GM23338 (cell line): ENCODE results near the gene SH2D3C. TPM values are rescaled to one million over a fixed set of nuclear protein-coding genes. Genes with fewer than 3 reads are reported as not detected.
A peak's percentile ranks its signal among the peaks of the same experiment; 100 is the strongest.

Experiments used
- ATAC-seq: fragments of 200-7000 bp; cut with Tn5 transposase; 3 replicates; pipeline ENCODE4 v1.9.1; 2020
- DNase-seq: peaks from one replicate; pipeline ENCODE4 v3.0.0-alpha.2; 2015; ENCODE audit warnings: low spot score
- H2AFZ ChIP-seq: fragments of 200-600 bp; sonication (generic); 2 replicates; pipeline ENCODE4 v1.8.0; 2016; ENCODE audit warnings: antibody characterized with exemption, mild to moderate bottlenecking, moderate library complexity
- H3F3A ChIP-seq: fragments of 200-600 bp; sonication (generic); replicated peaks from 2 replicates; pipeline ENCODE4 v1.8.0; 2017; ENCODE audit warnings: antibody characterized with exemption, mixed run types, low read depth
- H3K27ac ChIP-seq: fragments of 200-600 bp; sonication (generic); 2 replicates; pipeline ENCODE4 v1.6.1; 2016; ENCODE audit warnings: low read depth
- H3K27me3 ChIP-seq: fragments of 200-600 bp; sonication (generic); 2 replicates; pipeline ENCODE4 v1.8.0; 2016; ENCODE audit warnings: mild to moderate bottlenecking, mixed run types, moderate library complexity; ENCODE audit not compliant: insufficient read depth
- H3K36me3 ChIP-seq: fragments of 200-600 bp; sonication (generic); 2 replicates; pipeline ENCODE4 v1.8.0; 2016; ENCODE audit warnings: mild to moderate bottlenecking; ENCODE audit not compliant: insufficient read depth
- H3K4me1 ChIP-seq: fragments of 200-600 bp; sonication (generic); 2 replicates; pipeline ENCODE4 v1.8.0; 2016; ENCODE audit warnings: mild to moderate bottlenecking, moderate library complexity; ENCODE audit not compliant: insufficient read depth
- H3K4me2 ChIP-seq: fragments of 200-600 bp; sonication (generic); 2 replicates; pipeline ENCODE4 v1.7.1; 2017; ENCODE audit warnings: mixed run types
- H3K4me3 ChIP-seq: fragments of 200-600 bp; sonication (generic); 2 replicates; pipeline ENCODE4 v1.6.1; 2016; ENCODE audit warnings: mixed run types
- H3K79me2 ChIP-seq: fragments of 200-600 bp; sonication (generic); replicated peaks from 2 replicates; pipeline ENCODE4 v1.8.0; 2017; ENCODE audit warnings: mild to moderate bottlenecking; ENCODE audit not compliant: insufficient read depth
- H3K9me2 ChIP-seq: fragments of 200-600 bp; sonication (generic); 2 replicates; pipeline ENCODE4 v1.8.0; 2017; ENCODE audit not compliant: insufficient read depth
- H4K20me1 ChIP-seq: fragments of 200-600 bp; sonication (generic); replicated peaks from 2 replicates; pipeline ENCODE4 v1.8.0; 2017; ENCODE audit warnings: mild to moderate bottlenecking; ENCODE audit not compliant: insufficient read depth
- H3K27ac Mint-ChIP-seq: 2 replicates; pipeline ENCODE4 v1.8.0; 2020; ENCODE audit warnings: inconsistent platforms, mild to moderate bottlenecking, moderate library complexity, mixed read lengths
- H3K27me3 Mint-ChIP-seq: 3 replicates; pipeline ENCODE4 v1.8.0; 2022; ENCODE audit warnings: low read depth, mild to moderate bottlenecking, moderate library complexity, mixed read lengths, inconsistent platforms; ENCODE audit not compliant: insufficient read depth, poor library complexity
- H3K36me3 Mint-ChIP-seq: 3 replicates; pipeline ENCODE4 v1.8.0; 2021; ENCODE audit warnings: low read depth, mild to moderate bottlenecking, inconsistent platforms, moderate library complexity, mixed read lengths
- H3K4me1 Mint-ChIP-seq: 3 replicates; pipeline ENCODE4 v1.8.0; 2020; ENCODE audit warnings: mild to moderate bottlenecking, inconsistent platforms, mixed read lengths
- H3K4me3 Mint-ChIP-seq: 3 replicates; pipeline ENCODE4 v1.8.0; 2021; ENCODE audit warnings: moderate library complexity, mild to moderate bottlenecking, inconsistent platforms, mixed read lengths
- H3K9me3 Mint-ChIP-seq: 3 replicates; pipeline ENCODE4 v1.8.0; 2020; ENCODE audit warnings: moderate library complexity, mild to moderate bottlenecking, inconsistent platforms, mixed read lengths
- CREB1 ChIP-seq: fragments of 250-450 bp; sonication (Bioruptor Pico); IDR thresholded peaks from 2 replicates; pipeline ENCODE4 v1.5.0; 2020; ENCODE audit warnings: low read depth, mild to moderate bottlenecking, moderate library complexity
- EZH2phosphoT487 ChIP-seq: fragments of 200-600 bp; sonication (generic); IDR thresholded peaks from one replicate; pipeline ENCODE4 v1.8.1; 2018; ENCODE audit warnings: antibody characterized with exemption; ENCODE audit not compliant: unreplicated experiment
- JUNB ChIP-seq: IDR thresholded peaks from one replicate; pipeline ENCODE4 v1.6.1; 2016; ENCODE audit warnings: antibody characterized with exemption; ENCODE audit not compliant: unreplicated experiment
- POLR2AphosphoS5 ChIP-seq: IDR thresholded peaks from 2 replicates; pipeline ENCODE4 v1.6.1; 2016; ENCODE audit warnings: antibody characterized with exemption, low read depth
- STAT1 ChIP-seq: IDR thresholded peaks from one replicate; pipeline ENCODE4 v1.6.1; 2016; ENCODE audit warnings: antibody characterized with exemption; ENCODE audit not compliant: unreplicated experiment
- polyA plus RNA-seq: library from polyadenylated mRNA; unstranded; fragments of >200 nt; fragmentation: Nextera tagmentation; extraction: Ambion mirVana; gene quantifications from 2 replicates; pipeline ENCODE4 v1.2.1, GENCODE V29; 2016
- total RNA-seq: library from RNA; depleted of rRNA; stranded (reverse); fragments of >200 nt; shearing (Covaris generic); gene quantifications from 2 replicates; pipeline ENCODE4 v1.2.3, GENCODE V29; 2014
- TF ChIP-seq, protein P1 (sequence below): IDR thresholded peaks from 2 replicates; pipeline ENCODE4 v1.6.1; 2016; ENCODE audit warnings: antibody characterized with exemption
- TF ChIP-seq, protein P2 (sequence below), 2 experiments: fragments of 200-600 bp in 1 of 2; sonication (generic) in 1 of 2; conservative IDR thresholded peaks; 2 replicates each; pipeline versions ENCODE4 v1.5.1 to v1.6.1; 2016 to 2017; ENCODE audit warnings: antibody characterized with exemption in 2 of 2, low read depth in 2 of 2, mild to moderate bottlenecking in 2 of 2, moderate library complexity in 1 of 2

The SH2D3C gene
- total and polyA plus RNA-seq, 2 experiments from 2014 or later = 4.2 to 4.5 TPM

DNA sequence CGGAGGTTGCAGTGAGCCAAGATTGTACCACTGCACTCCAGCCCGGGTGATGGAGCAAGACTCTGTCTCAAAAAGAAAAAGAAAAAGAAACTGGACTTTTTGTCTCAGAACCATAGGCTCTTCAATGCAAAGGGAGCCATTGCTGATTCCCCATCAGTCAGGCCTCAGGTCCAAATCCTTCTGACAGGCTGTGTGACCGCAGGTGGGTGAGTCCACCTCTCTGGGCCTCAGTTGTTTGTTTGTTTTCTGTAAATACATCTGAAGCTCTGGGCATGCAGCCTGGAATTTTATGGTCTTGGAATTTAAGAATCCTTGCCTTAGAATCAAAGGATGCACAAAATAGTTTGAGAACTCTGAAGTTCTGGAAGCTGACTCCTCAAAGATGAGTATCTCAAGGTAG is 22.2 kb downstream of the SH2D3C start (continued):
- no peak for TF ChIP-seq POLR2AphosphoS5

DNA sequence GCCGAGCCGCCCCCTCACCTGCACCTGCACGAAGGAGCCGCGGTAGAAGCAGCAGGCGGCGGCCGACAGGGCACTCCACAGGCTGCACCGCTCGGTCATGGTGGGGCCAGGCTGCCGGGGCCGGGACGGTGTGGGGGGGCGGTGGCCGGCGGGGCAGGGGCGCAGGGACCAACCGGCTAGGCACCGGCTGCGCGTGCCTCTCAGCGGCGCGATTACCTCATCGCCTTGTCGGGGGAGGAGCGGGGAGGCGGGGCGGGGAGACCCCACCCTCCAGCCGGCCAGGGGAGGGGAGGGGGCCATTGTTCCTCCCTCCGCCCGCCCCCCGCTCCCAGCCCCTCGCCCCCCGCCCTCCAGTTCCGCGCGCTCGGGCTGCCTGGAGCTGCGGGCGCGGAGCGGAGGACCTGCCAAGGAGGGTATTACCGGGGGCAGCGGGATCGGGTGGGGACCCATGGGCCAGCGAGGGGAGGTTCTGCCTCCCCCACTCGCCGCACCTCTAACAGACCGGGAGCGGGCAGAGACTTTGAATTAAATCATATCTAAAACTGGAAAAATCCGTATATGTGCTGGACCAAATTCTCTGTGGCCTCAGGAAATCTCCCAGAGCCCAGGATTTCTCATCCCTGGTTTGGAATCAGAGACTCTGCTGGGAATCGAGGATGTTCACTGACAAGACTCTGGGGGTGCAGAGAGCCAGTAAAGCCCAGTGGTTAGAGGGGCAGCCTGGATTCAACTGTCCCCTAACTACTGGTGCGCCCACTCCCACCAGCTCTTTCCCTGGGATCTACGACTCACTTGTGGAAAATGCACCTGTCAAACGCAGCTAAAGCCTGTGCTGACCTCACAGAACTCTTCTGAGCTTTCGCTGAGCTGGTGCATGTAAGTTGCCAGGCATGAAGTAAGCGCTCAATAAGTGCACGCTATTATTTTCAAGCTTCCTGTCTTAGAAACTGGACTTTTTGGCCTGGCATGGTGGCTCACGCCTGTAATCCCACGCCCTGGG is 23.1 kb downstream of the SH2D3C start:
- no peak for TF ChIP-seq EZH2phosphoT487
- TF ChIP-seq CREB1 (CRISPR knock-in tag) = no peak
- TF ChIP-seq, protein P1, sequence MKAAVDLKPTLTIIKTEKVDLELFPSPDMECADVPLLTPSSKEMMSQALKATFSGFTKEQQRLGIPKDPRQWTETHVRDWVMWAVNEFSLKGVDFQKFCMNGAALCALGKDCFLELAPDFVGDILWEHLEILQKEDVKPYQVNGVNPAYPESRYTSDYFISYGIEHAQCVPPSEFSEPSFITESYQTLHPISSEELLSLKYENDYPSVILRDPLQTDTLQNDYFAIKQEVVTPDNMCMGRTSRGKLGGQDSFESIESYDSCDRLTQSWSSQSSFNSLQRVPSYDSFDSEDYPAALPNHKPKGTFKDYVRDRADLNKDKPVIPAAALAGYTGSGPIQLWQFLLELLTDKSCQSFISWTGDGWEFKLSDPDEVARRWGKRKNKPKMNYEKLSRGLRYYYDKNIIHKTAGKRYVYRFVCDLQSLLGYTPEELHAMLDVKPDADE = no peak
- no peak for TF ChIP-seq STAT1
- peak; percentile 63 for TF ChIP-seq POLR2AphosphoS5
- TF ChIP-seq JUNB = no peak
- TF ChIP-seq, protein P2, sequence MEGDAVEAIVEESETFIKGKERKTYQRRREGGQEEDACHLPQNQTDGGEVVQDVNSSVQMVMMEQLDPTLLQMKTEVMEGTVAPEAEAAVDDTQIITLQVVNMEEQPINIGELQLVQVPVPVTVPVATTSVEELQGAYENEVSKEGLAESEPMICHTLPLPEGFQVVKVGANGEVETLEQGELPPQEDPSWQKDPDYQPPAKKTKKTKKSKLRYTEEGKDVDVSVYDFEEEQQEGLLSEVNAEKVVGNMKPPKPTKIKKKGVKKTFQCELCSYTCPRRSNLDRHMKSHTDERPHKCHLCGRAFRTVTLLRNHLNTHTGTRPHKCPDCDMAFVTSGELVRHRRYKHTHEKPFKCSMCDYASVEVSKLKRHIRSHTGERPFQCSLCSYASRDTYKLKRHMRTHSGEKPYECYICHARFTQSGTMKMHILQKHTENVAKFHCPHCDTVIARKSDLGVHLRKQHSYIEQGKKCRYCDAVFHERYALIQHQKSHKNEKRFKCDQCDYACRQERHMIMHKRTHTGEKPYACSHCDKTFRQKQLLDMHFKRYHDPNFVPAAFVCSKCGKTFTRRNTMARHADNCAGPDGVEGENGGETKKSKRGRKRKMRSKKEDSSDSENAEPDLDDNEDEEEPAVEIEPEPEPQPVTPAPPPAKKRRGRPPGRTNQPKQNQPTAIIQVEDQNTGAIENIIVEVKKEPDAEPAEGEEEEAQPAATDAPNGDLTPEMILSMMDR (conservative IDR thresholded peaks at IDR 0.05; ENCODE audit: low read depth in 2 of 2) = no peak
- Mint-ChIP-seq H3K4me3 (peak overlapping the region; percentile 65), H3K4me1 (no peaks in the 10 kb centered on the region; the same call in 2 of the 3 replicates), H3K27ac (no peak overlapping the region), H3K36me3 (no peaks in the 10 kb centered on the region; the same call in 2 of the 3 replicates), H3K27me3 (peaks cover 15% of the 10 kb centered on the region), H3K9me3 (no peaks in the 10 kb centered on the region)
- no peaks in the 10 kb centered on the region for H3K36me3 ChIP-seq
- ATAC-seq (peak; percentile 58), DNase-seq (peak; percentile 87)
- H3K4me2 ChIP-seq = peak overlapping the region; percentile 99
- peaks cover 20% of the 10 kb centered on the region for H4K20me1 ChIP-seq
- peak overlapping the region; percentile 96 for H3K4me3 ChIP-seq
- peaks cover 5% of the 10 kb centered on the region; the same call in 1 of the 2 replicates for H3K4me1 ChIP-seq
- peak overlapping the region; percentile 95; the same call in 1 of the 2 replicates for H2AFZ ChIP-seq
- H3K27me3 ChIP-seq = peaks cover 14% of the 10 kb centered on the region
- H3K27ac ChIP-seq = no peak overlapping the region
- no peaks in the 10 kb centered on the region for H3F3A ChIP-seq
- no peaks in the 10 kb centered on the region for H3K9me2 ChIP-seq
- no peaks in the 10 kb centered on the region for H3K79me2 ChIP-seq
